MM.1S (cell line): ENCODE measurements around the gene WEE1.

Experiments
- DNase-seq: peaks from one replicate; pipeline ENCODE4 v3.0.0-alpha.2; 2015
- H2AFZ ChIP-seq: fragments of 300-600 bp; sonication (generic); 2 replicates; pipeline ENCODE4 v1.6.0; 2016; ENCODE audit warnings: antibody characterized with exemption, low read length
- H3F3A ChIP-seq: fragments of 300-600 bp; sonication (generic); 2 replicates; pipeline ENCODE4 v1.6.1; 2016; ENCODE audit warnings: mild to moderate bottlenecking, antibody characterized with exemption, low read length, moderate library complexity, mixed read lengths; ENCODE audit not compliant: insufficient read depth
- H3K27ac ChIP-seq: fragments of 300-600 bp; sonication (generic); 2 replicates; pipeline ENCODE4 v1.5.1; 2016; ENCODE audit warnings: mild to moderate bottlenecking, low read length
- H3K27me3 ChIP-seq: fragments of 300-600 bp; sonication (generic); replicated peaks from 2 replicates; pipeline ENCODE4 v1.6.0; 2016; ENCODE audit warnings: low read length; ENCODE audit not compliant: insufficient read depth
- H3K36me3 ChIP-seq: fragments of 300-600 bp; sonication (generic); replicated peaks from 2 replicates; pipeline ENCODE4 v1.6.1; 2016; ENCODE audit warnings: mild to moderate bottlenecking, low read length, mixed read lengths; ENCODE audit not compliant: insufficient read depth
- H3K4me1 ChIP-seq: fragments of 300-600 bp; sonication (generic); 2 replicates; pipeline ENCODE4 v1.6.1; 2016; ENCODE audit warnings: low read length, mixed read lengths
- H3K4me2 ChIP-seq: fragments of 300-600 bp; sonication (generic); 2 replicates; pipeline ENCODE4 v1.6.0; 2016; ENCODE audit warnings: low read depth, low read length
- H3K4me3 ChIP-seq: fragments of 300-600 bp; sonication (generic); 2 replicates; pipeline ENCODE4 v1.5.1; 2016; ENCODE audit warnings: low read length, mixed read lengths
- H3K79me2 ChIP-seq: fragments of 300-600 bp; sonication (generic); 2 replicates; pipeline ENCODE4 v1.6.1; 2016; ENCODE audit warnings: mixed run types, low read length, mixed read lengths
- H3K9ac ChIP-seq: fragments of 300-600 bp; sonication (generic); 2 replicates; pipeline ENCODE4 v1.6.1; 2016; ENCODE audit warnings: low read length, mixed read lengths
- H3K9me2 ChIP-seq: fragments of 300-600 bp; sonication (generic); replicated peaks from 2 replicates; pipeline ENCODE4 v1.6.1; 2016; ENCODE audit warnings: mild to moderate bottlenecking, low read length, mixed read lengths; ENCODE audit not compliant: insufficient read depth
- H3K9me3 ChIP-seq: fragments of 300-600 bp; sonication (generic); replicated peaks from 2 replicates; pipeline ENCODE4 v1.6.1; 2016; ENCODE audit warnings: mild to moderate bottlenecking, low read length, mixed read lengths; ENCODE audit not compliant: insufficient read depth
- H4K20me1 ChIP-seq: fragments of 300-600 bp; sonication (generic); 2 replicates; pipeline ENCODE4 v1.6.1; 2016; ENCODE audit warnings: mild to moderate bottlenecking, low read length, moderate library complexity, mixed read lengths; ENCODE audit not compliant: insufficient read depth
- CTCF ChIP-seq: fragments of 300-600 bp; sonication (generic); IDR thresholded peaks from 2 replicates; pipeline ENCODE4 v1.5.1; 2016; ENCODE audit warnings: antibody characterized with exemption, low read length, mixed read lengths
- EZH2 ChIP-seq: fragments of 300-600 bp; sonication (generic); optimal IDR thresholded peaks from 2 replicates; pipeline ENCODE3; 2017; ENCODE audit warnings: low read depth, mild to moderate bottlenecking, antibody characterized with exemption, low read length, mixed read lengths
- EZH2phosphoT487 ChIP-seq: fragments of 300-600 bp; sonication (generic); IDR thresholded peaks from 2 replicates; pipeline ENCODE4 v1.6.1; 2018; ENCODE audit warnings: antibody characterized with exemption, low read length

Gene WEE1

GRCh38 chr11:9624448-9624847 lies 51.0 kb downstream of the WEE1 start:
- no peaks in the 10 kb centered on the region for H4K20me1 ChIP-seq
- H3K4me1 ChIP-seq, result no peaks in the 10 kb centered on the region
- H3K4me2 ChIP-seq, result no peak overlapping the region
- no peak for DNase-seq
- no peaks in the 10 kb centered on the region for H3K36me3 ChIP-seq
- H3K9ac ChIP-seq, result no peak overlapping the region
- no peak overlapping the region for H2AFZ ChIP-seq
- H3K9me3 ChIP-seq, result no peaks in the 10 kb centered on the region
- no peak for TF ChIP-seq EZH2
- TF ChIP-seq EZH2phosphoT487, result no peak
- no peak for TF ChIP-seq CTCF
- no peaks in the 10 kb centered on the region for H3F3A ChIP-seq
- no peak overlapping the region for H3K27ac ChIP-seq
- H3K27me3 ChIP-seq, result no peaks in the 10 kb centered on the region
- no peaks in the 10 kb centered on the region for H3K79me2 ChIP-seq
- H3K4me3 ChIP-seq, result no peak overlapping the region
- H3K9me2 ChIP-seq, result no peaks in the 10 kb centered on the region

DNA sequence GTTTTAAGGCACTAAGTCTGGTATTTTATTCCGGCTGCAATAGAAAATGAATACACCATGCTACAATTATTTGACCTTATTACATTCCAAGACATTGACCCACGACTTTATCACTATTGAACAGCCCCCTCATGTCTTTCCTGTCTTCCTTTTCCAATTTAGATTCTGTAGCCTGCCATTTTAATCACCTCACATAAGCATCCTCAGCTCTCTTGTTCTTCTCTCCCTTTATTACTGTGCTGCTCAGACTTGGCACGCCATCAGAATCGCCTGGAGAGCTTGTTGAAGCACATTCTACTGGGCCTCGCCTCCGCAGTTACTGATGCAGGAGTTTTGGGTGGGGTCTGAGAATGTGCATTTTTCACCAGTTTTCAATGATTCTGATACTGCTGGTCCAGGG lies 51.7 kb downstream of the WEE1 start:
- Histone ChIP-seq H3K9me2 (no peaks in the 10 kb centered on the region), H3K27me3 (no peaks in the 10 kb centered on the region), H2AFZ (no peak overlapping the region), H3K9me3 (no peaks in the 10 kb centered on the region), H3K79me2 (no peaks in the 10 kb centered on the region), H3K4me2 (no peak overlapping the region), H3K27ac (no peak overlapping the region), H4K20me1 (no peaks in the 10 kb centered on the region), H3F3A (no peaks in the 10 kb centered on the region), H3K36me3 (no peaks in the 10 kb centered on the region), H3K4me1 (no peaks in the 10 kb centered on the region), H3K4me3 (no peak overlapping the region), H3K9ac (no peak overlapping the region)
- no peak for DNase-seq
- TF ChIP-seq EZH2phosphoT487 (no peak), EZH2 (no peak), CTCF (no peak)

GRCh38 chr11:9625728-9626127 lies 52.3 kb downstream of the WEE1 start:
- H3K4me2 ChIP-seq, result no peak overlapping the region
- no peak overlapping the region for H2AFZ ChIP-seq
- no peak overlapping the region for H3K9ac ChIP-seq
- no peaks in the 10 kb centered on the region for H3K9me3 ChIP-seq
- H3K9me2 ChIP-seq, result no peaks in the 10 kb centered on the region
- H3K79me2 ChIP-seq, result no peaks in the 10 kb centered on the region
- H3K27me3 ChIP-seq, result no peaks in the 10 kb centered on the region
- H3K36me3 ChIP-seq, result no peaks in the 10 kb centered on the region
- no peaks in the 10 kb centered on the region for H3K4me1 ChIP-seq
- H3K27ac ChIP-seq, result no peak overlapping the region
- H4K20me1 ChIP-seq, result no peaks in the 10 kb centered on the region
- H3K4me3 ChIP-seq, result no peak overlapping the region
- H3F3A ChIP-seq, result no peaks in the 10 kb centered on the region
- TF ChIP-seq CTCF, result no peak
- no peak for TF ChIP-seq EZH2phosphoT487
- TF ChIP-seq EZH2, result no peak
- DNase-seq, result no peak
